Epithelial cell of esophagus (primary cell): ENCODE measurements around the gene MS4A15.

ENCODE experiments used
- DNase-seq: peaks from one replicate; pipeline ENCODE4 v3.0.0; 2010; ENCODE audit warnings: low read depth
- H3K4me3 ChIP-seq: 2 replicates; pipeline ENCODE4 v1.5.1; 2011; ENCODE audit warnings: mild to moderate bottlenecking, low read length, control low read depth
- TF ChIP-seq, protein P1 (sequence below): IDR thresholded peaks from 2 replicates; pipeline ENCODE4 v1.5.1; 2011; ENCODE audit warnings: low read depth, mild to moderate bottlenecking, low read length, control low read depth, inconsistent platforms; ENCODE audit not compliant: insufficient read depth; ENCODE audit errors: missing control alignments

Gene MS4A15

DNA sequence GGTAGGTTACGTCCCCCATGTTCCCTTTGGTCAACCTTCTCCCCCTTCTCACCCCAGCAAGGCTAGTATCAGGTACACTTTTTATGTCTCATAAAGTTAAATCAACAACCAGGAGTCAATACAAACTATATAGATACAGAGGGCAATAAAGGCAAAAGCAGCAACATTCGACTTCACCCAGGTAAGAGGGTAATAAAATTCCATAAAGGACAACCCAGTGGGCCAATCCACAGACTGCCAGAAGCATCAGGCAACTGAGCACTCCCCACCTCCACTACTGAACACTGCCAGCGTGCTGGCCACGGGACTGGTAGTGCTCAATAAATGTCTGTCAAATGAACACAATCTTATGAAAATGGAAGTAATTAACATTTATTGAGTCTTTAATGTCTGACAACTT, 37.3 kb upstream of the MS4A15 start:
- no peak overlapping the region for H3K4me3 ChIP-seq
- TF ChIP-seq, protein P1, sequence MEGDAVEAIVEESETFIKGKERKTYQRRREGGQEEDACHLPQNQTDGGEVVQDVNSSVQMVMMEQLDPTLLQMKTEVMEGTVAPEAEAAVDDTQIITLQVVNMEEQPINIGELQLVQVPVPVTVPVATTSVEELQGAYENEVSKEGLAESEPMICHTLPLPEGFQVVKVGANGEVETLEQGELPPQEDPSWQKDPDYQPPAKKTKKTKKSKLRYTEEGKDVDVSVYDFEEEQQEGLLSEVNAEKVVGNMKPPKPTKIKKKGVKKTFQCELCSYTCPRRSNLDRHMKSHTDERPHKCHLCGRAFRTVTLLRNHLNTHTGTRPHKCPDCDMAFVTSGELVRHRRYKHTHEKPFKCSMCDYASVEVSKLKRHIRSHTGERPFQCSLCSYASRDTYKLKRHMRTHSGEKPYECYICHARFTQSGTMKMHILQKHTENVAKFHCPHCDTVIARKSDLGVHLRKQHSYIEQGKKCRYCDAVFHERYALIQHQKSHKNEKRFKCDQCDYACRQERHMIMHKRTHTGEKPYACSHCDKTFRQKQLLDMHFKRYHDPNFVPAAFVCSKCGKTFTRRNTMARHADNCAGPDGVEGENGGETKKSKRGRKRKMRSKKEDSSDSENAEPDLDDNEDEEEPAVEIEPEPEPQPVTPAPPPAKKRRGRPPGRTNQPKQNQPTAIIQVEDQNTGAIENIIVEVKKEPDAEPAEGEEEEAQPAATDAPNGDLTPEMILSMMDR = no peak
- no peak for DNase-seq

- TF ChIP-seq, protein P1 = no peak
- no peak for DNase-seq
- no peak overlapping the region for H3K4me3 ChIP-seq
These were observed 36.2 kb upstream of the MS4A15 start for GRCh38 chr11:60720460-60720859.

DNA sequence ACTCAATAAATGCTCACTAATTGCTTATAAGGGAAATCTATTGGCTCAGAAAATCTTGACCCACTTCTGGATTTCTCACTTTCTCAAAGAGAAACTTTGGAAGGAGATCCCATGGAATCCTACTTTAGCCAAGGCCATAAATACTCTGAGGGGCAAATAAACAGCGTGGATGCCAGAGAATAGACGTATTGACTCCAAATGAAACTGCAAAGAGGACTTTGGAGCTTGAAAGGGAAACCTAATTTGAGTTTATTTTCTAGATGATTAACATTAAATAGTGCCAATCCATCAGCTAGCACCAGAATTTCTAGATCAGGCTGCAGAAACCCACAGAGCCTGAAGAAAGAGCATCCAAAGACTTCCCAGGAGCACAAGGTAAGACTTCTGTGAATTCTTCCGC, 32.2 kb upstream of the MS4A15 start, which contains the start of gene MS4A18:
MS4A18 (plus strand) TSS at position 301 of the 400 bp plus-strand sequence.
- TF ChIP-seq, protein P1 = no peak
- DNase-seq = no peak

DNA sequence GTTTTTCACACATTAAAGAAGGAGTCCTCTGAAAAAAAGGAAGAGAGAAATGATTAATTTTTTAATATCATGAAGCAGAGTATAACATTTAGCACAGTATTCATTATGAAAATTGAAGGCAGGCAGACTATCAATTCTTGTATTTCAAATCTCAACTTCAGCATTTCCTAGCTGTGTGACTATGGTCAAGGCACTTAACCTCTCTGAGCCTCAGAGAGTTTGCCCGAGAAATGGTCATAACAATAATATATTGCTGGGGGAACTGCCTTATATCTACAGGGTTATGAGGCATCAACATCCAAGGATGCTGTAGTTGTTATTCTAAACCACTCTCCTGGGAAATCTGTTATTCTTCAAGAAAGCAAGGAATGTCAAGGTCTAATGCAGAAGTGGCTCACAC, 31.1 kb upstream of the MS4A15 start:
- no peak overlapping the region for H3K4me3 ChIP-seq
- no peak for DNase-seq
- TF ChIP-seq, protein P1 = no peak

More for the DNA sequence above, 32.2 kb upstream of the MS4A15 start, which contains the start of gene MS4A18:
- no peak within 1 kb of the TSS for H3K4me3 ChIP-seq

- H3K4me3 ChIP-seq = no peak overlapping the region
- no peak for DNase-seq
- TF ChIP-seq, protein P1 = no peak
These were observed 25.1 kb upstream of the MS4A15 start for GRCh38 chr11:60731586-60731985.

GRCh38 chr11:60734279-60734678, 22.4 kb upstream of the MS4A15 start:
- DNase-seq = no peak
- TF ChIP-seq, protein P1 = no peak
- H3K4me3 ChIP-seq = no peak overlapping the region

DNA sequence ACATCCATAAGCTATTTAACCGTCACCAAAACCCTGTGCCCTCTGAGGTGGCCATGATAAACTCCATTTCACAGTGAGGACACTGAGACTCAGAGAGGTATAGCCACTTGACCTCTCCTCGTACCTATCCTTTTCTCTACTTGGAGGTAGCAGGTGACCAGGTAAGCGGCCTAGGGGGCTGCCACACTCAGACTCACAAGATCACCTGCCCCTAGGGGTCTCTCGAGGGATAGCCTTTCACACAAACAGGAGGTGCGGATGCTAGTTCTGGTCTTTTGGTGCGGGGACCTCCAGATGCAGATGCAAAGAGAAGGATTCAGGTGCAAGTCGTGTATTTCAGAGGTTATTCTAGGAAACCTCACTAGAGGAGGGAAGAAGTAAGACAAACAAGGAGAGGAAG, 17.6 kb upstream of the MS4A15 start:
- TF ChIP-seq, protein P1 = no peak
- no peak overlapping the region for H3K4me3 ChIP-seq
- DNase-seq = no peak
